ENCODE results near the gene SMARCD3.

Gene SMARCD3

GRCh38 chr7:151246851-151247580 lies 1.5 kb downstream of the SMARCD3 start:
- no peak for DNase-seq

GRCh38 chr7:151246102-151246850 lies 2.2 kb downstream of the SMARCD3 start:
- DNase-seq = no peak

GRCh38 chr7:151245360-151246101 lies 3.0 kb downstream of the SMARCD3 start:
- DNase-seq = peak; percentile 69

GRCh38 chr7:151244841-151245346 lies 3.6 kb downstream of the SMARCD3 start:
- no peak for DNase-seq

GRCh38 chr7:151244196-151244840 lies 4.2 kb downstream of the SMARCD3 start:
- DNase-seq = peak; percentile 80

- peak; percentile 39 for DNase-seq
Observed at GRCh38 chr7:151243408-151244195, 4.9 kb downstream of the SMARCD3 start.

- DNase-seq = no peak
Observed at GRCh38 chr7:151243045-151243349, 5.5 kb downstream of the SMARCD3 start.

- no peak for DNase-seq
Observed at GRCh38 chr7:151242159-151243044, 6.1 kb downstream of the SMARCD3 start.

GRCh38 chr7:151241755-151242096 lies 6.8 kb downstream of the SMARCD3 start:
- DNase-seq = no peak

- DNase-seq = no peak
Observed at GRCh38 chr7:151240942-151241754, 7.3 kb downstream of the SMARCD3 start.

GRCh38 chr7:151240536-151240935 lies 8.0 kb downstream of the SMARCD3 start:
- no peak for DNase-seq

GRCh38 chr7:151239837-151240459 lies 8.5 kb downstream of the SMARCD3 start:
- no peak for DNase-seq

GRCh38 chr7:151238924-151239836 lies 9.3 kb downstream of the SMARCD3 start:
- no peak for DNase-seq

GRCh38 chr7:151238190-151238810 lies 10.2 kb downstream of the SMARCD3 start:
- DNase-seq = no peak

- no peak for DNase-seq
Observed at GRCh38 chr7:151237244-151238189, 11.0 kb downstream of the SMARCD3 start.

GRCh38 chr7:151236406-151236805 lies 12.1 kb downstream of the SMARCD3 start:
- no peak for DNase-seq
